Measurements from ENCODE around the gene ADIG.

Gene ADIG

GRCh38 chr20:38601216-38602184, 20.5 kb downstream of the ADIG start, which contains the start of gene ARHGAP40:
TSS of gene ARHGAP40 (plus strand) at chr20:38601809.
- peak in 1 of 2 donors; percentile 3 for DNase-seq (ENCODE audit: low read depth in 1 of 2, low spot score in 1 of 2)

GRCh38 chr20:38602185-38602581, 21.2 kb downstream of the ADIG start:
- DNase-seq (ENCODE audit: low read depth in 1 of 2, low spot score in 1 of 2) = no peak

- no peak for DNase-seq (ENCODE audit: low read depth in 1 of 2, low spot score in 1 of 2)
These were observed 22.3 kb downstream of the ADIG start for GRCh38 chr20:38603286-38603685.

DNA sequence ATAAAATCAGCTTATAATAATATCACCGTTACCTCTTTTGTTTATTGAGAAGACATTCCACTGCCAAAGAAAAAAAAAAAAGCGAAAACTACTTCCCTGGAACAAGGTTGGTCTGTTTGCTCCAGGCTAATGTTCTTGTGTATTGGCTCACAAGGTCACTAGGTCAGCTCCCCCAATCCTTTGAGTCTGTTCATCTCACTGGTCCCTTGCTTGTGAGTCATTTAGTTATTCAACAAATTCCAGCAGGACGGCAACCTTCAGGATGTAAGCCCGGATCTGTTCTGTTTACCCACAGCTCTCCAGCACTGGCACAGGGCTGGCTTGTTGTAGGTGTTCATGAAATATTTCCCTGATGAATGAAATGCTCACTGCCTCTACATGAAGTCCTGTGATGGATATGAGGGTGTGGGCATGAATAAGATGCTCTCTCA, 23.9 kb downstream of the ADIG start:
- DNase-seq (ENCODE audit: low read depth in 1 of 2, low spot score in 1 of 2) = no peak

GRCh38 chr20:38607351-38607750, 26.4 kb downstream of the ADIG start:
- DNase-seq (ENCODE audit: low read depth in 1 of 2, low spot score in 1 of 2) = no peak

DNA sequence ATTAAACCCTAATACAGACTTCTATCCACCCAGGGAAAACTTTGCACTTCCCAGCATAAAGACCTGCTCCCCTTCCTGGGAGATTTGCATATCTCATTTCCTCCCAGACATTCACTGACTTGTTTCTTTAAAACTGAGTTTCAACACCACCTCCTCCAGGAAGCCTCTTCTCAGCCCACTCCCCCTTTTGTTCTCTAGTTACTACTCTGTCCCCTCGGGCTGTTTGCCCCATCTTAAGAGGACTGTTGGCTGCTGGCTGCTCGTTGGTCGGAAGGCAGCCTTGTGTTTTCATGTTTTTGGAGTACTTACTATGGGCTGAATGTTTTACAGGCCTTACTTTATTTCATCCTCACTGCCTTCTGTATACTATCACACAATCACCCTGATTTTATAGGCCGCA, 27.2 kb downstream of the ADIG start:
- DNase-seq (ENCODE audit: low read depth in 1 of 2, low spot score in 1 of 2) = no peak

DNA sequence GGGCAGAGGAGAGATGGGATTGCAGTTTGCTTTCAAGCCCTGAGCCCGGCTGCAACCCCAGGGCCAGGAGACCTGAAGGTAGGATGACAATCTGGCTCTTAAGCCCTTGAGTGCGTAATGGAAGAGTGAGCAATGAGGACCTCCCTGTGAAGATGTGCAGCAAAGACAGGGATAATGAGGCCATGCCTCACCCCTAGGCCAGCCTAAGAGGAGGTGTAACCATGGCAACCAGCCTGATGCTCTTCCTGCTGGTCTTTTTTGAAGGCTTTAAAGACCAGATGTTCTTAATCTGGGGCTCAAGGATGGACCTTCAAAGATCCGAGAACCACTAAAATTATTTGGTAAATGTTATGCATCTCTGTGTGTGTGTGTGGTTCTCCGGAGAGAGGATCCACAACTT, 28.8 kb downstream of the ADIG start:
- DNase-seq (ENCODE audit: low read depth in 1 of 2, low spot score in 1 of 2) = no peak

DNA sequence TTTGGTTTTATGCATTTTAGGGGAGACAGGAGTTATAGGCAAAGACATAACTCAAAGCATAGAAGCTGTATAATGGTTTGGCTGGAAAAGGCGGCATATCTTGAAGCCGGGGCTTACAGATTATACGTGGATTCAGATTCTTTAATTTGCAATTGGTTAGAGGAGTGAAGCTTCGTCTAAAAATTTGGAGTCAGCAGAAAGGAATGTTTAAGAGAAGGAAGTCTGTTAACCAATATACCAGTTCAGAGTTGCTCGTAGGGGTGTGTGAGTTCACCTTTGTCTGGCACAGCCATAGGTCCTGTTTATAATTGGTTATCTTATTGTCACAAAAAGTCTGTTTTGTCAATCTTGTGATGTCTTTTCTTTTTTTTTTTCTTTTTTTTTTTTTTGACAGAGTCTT, 29.5 kb downstream of the ADIG start:
- no peak for DNase-seq (ENCODE audit: low read depth in 1 of 2, low spot score in 1 of 2)

DNA sequence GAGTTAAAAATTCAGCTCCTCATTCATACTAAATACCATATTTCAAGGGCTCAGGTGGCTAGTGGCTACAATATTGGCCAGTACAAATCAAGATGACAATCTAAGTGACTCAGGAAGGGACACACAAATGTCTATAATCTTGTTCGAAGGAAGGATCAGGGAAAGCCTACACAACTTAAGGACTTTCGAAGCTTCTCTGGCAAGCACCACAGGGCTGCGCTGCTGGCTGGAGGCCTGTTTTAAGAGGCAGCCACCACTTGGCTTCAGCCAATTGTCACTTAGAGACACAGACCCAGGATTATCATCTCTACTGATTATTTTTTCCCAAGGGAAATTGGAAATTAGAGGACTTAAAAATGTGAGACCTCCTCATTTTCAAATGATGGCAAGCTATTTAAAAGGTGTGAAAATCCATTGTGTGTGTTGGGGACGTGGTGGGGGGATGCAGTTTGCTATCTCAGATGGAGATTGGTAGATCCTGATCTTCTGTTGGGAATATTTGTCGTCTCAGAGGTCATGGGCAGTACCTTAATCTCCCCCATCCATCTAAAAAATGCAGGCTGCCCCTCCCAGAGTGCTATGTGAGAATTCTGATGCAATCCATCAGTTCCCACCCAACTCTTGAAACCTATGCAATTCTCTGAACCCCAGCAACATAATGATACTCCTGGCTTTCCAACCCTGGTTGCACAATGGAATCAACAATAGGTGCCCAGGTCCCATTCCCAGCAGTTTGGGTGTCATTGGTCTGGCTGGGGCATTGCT, 31.9 kb downstream of the ADIG start:
- DNase-seq (ENCODE audit: low read depth in 1 of 2, low spot score in 1 of 2) = no peak

- DNase-seq (ENCODE audit: low read depth in 1 of 2, low spot score in 1 of 2) = no peak
These were observed 34.3 kb downstream of the ADIG start for GRCh38 chr20:38615283-38615682.

- no peak for DNase-seq (ENCODE audit: low read depth in 1 of 2, low spot score in 1 of 2)
These were observed 35.5 kb downstream of the ADIG start for GRCh38 chr20:38616457-38616856.

- no peak for DNase-seq (ENCODE audit: low read depth in 1 of 2, low spot score in 1 of 2)
These were observed 36.2 kb downstream of the ADIG start for GRCh38 chr20:38617011-38617829.

GRCh38 chr20:38617830-38618196, 36.8 kb downstream of the ADIG start:
- DNase-seq (ENCODE audit: low read depth in 1 of 2, low spot score in 1 of 2) = no peak

GRCh38 chr20:38620441-38620840, 39.4 kb downstream of the ADIG start:
- no peak for DNase-seq (ENCODE audit: low read depth in 1 of 2, low spot score in 1 of 2)

DNA sequence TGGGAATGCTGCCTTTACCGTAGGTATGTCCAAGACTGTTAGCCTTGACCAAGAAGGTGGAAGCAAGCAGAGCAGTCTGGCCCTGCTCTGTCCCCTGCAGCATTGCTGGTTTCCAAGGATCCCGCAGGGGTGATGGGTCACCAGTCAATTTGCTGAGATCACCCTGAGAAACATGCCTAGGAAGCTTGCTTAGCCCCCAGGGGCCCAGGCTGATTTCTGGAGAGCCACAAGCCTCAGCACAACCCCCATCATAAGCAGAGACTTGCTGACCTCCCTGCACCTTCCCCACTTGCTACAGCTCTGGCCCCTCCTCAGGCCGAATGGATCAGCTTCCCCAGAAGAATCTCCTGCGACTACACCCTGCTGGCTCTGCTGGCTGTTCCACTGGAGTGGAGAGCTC, 42.1 kb downstream of the ADIG start:
- no peak for DNase-seq (ENCODE audit: low read depth in 1 of 2, low spot score in 1 of 2)

DNA sequence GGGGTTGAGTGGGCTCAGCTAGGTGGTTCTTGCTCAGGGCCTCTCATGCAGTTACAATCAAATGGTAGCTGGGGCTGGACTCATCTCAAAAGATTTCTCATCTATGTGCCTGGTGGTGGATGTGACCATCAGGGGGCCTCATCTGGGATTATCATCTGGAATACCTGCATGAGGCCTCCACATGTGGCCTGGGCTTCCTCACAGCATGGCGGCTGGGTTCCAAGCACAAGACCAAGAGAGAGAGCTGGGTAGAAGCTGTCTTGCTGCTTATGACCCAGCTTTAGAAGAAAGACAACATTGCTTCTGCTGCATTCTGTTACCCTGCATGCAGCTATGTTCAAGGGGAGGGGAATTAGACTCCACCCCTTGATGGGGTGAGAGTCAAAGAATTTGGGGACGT, 43.1 kb downstream of the ADIG start:
- DNase-seq (ENCODE audit: low read depth in 1 of 2, low spot score in 1 of 2) = no peak

GRCh38 chr20:38625896-38626295, 44.9 kb downstream of the ADIG start:
- no peak for DNase-seq (ENCODE audit: low read depth in 1 of 2, low spot score in 1 of 2)

- no peak for DNase-seq (ENCODE audit: low read depth in 1 of 2, low spot score in 1 of 2)
These were observed 46.1 kb downstream of the ADIG start for GRCh38 chr20:38626921-38627659.

DNA sequence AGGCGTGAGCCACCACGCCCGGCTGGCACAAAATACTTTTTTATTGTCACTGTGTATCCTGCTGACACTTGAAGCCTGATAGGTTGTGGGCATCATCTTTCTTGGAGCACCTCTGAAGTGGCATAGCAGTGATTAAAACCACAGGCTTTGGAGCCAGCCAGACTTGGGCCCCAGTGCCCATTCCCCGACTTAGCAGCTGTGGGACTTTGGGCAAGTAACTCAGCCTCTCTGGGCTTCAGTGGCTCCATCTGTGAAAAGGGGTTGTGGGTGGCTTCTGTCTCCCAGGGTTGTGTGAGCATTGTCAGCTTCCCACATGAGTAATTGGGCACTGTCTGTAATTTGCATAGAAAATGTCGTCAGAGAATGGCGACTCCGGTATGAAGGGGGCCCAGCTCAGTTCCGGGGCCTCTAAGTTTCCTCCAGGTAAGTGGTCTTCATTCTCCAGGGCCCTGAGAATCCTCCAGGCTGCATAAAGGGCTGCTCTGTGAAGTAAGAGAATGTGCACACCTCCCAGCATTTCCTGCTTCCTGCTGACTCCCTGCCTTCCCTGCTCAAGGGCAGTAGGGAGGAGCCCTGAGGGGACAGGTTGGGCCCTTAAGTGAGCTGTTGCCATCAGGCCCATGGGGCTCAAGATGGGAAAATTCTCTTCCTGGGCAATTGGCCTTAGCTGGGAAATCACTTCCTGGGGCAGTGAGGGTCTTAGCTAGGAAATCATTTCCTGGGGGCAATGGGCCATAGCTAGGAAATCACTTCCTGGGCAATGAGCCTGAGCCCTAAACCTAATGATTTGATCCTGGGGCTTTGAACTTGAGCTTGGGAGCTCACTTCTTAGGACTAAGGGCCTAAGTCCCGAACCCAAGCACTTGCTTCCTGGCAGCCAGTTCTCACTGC, 47.8 kb downstream of the ADIG start:
- no peak for DNase-seq (ENCODE audit: low read depth in 1 of 2, low spot score in 1 of 2)

- DNase-seq (ENCODE audit: low read depth in 1 of 2, low spot score in 1 of 2) = no peak
These were observed 49.0 kb downstream of the ADIG start for GRCh38 chr20:38629979-38630378.

Data from activated CD4-positive, alpha-beta T cell treated with anti-CD3 and anti-CD28 coated beads, Interleukin-2, amount 50 U/mL, for 24 hours (primary cell).